Stimulated activated CD8-positive, alpha-beta memory T cell treated with anti-CD3 and anti-CD28 coated beads, Interleukin-12 subunit alpha, Interleukin-12 subunit beta, amount 100 ng/mL, for 24 hours (primary cell): Measurements from ENCODE around the gene UBL7.

Source experiments
- DNase-seq: peaks from one replicate; pipeline ENCODE4 v3.0.0-alpha.2; 2020; ENCODE audit errors: extremely low read depth

UBL7 gene

GRCh38 chr15:74408385-74408784, 52.6 kb downstream of the UBL7 start:
- no peak for DNase-seq

DNA sequence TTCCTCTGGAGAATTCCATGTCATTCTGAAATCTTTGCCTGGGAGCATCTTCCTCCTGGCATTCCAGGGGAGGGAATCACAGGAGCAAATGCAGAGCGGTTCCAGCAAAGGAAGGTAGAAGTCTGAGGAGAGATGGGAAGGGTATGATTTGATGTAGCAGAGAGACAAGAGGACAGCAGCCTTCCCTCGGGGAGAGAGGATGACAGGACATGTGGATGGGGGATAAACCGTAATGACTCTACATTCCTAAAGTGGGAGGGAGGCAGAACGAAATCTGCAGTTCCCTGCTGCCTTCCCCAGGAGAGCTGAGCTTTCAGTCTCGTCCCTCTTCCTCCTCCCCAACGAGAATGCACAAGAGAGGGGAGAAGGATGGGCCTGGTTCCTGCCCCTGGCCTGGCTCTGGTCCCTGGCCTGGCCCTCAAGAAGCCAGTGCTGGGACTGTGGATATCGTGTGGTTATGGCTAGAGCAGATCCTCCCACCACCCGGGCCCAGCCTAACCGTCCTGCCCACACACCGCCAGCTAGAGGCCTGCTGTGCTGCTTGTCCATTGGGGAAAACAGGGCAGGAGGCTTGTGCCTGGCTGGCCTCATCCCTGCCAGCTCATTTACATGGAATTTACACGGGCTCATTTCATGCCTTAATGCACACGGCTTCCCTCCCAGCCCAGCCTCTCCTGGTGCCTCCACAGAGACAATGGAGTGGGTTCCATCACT, 53.8 kb downstream of the UBL7 start:
- DNase-seq: no peak

GRCh38 chr15:74406517-74406916, 54.4 kb downstream of the UBL7 start:
- no peak for DNase-seq

- DNase-seq: no peak
These were observed 55.1 kb downstream of the UBL7 start for GRCh38 chr15:74405823-74406222.

- no peak for DNase-seq
These were observed 56.9 kb downstream of the UBL7 start for GRCh38 chr15:74403991-74404563.

- DNase-seq: no peak
These were observed 57.4 kb downstream of the UBL7 start for GRCh38 chr15:74403588-74403919.

GRCh38 chr15:74402873-74403587, 57.9 kb downstream of the UBL7 start:
- DNase-seq: peak; percentile 76

DNA sequence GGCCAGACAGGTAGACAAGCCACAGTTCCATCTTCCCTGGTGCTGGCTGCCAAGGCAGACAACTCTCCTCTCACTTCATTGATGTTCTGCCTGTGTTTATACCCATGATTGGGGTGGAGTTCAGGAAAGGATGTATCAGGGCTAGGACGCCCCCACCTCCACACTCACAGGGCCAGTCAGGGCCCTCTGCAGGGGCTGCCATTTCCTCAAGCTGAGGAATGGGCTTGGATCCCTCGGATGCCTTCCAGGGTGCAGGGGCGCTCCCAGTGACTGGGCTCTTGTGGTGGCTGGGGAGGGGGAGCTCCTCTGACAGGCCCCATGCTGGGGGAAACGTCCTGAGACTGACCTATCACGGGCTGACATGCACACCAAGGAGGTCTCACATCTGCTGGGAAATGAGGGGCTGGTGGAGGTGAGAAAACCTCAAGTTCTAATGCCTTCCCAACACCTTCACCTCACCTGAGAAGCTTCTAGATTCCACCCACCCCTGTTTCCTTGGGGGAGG, 58.6 kb downstream of the UBL7 start:
- DNase-seq: no peak

DNA sequence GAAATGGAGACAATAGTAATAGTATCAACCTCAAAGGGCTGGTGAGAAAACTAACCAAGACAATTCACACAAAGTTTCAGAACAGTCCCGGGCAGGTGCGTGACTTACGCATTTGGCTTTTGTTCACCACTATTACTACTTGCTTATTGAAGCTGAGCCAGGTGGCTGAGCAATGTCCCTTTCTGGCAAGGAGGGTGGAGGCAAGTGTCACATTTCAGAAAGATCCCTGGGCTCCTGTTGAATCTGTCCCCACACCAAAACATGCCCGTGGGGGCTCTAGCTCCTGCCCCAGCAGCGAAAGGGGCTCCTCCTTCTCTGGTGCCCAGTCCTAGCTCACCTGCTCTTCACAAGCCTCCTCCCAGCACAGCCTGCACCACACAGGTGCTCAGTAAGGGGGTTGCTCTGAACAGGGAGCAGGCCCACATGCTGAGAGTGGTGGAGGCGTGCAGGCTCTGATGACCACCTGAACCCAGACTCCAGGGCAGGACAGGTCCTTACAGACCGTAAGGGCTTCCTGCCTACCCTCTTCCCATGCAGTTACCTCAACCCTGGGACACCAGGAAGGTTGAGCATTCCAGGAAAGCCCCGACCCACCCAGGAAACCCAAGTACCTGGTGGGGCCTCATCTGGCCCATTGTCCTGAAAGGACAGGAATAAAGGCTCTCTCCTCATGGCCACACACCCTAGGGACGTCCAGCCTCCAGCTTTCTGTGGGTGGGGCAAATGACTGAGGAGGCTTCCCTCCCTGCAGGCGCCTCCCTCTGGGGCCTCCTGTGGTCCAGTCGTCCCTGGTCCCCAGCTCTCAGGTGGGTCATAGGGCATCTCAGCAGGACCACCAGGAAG, 59.8 kb downstream of the UBL7 start:
- no peak for DNase-seq

- DNase-seq: no peak
These were observed 60.6 kb downstream of the UBL7 start for GRCh38 chr15:74400313-74400860.

- no peak for DNase-seq
These were observed 61.2 kb downstream of the UBL7 start for GRCh38 chr15:74399511-74400312.

DNA sequence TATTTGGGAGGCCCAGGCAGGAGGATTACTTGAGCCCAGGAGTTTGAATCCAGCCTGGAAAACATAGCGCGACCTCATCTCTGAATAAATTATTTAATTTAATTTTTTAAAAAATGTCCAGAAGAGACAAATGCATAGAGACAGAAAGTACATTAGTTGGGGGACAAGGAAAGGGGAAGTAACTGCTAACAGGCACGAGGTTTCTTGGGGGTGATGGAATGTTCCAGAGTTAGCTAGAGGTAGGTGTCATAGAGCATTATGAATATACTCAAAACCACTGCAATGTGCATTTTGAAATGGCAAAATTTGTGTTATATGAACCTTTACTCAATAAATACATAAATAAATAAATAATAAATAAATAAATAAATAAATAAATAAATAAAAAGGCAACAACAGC, 61.9 kb downstream of the UBL7 start:
- no peak for DNase-seq

DNA sequence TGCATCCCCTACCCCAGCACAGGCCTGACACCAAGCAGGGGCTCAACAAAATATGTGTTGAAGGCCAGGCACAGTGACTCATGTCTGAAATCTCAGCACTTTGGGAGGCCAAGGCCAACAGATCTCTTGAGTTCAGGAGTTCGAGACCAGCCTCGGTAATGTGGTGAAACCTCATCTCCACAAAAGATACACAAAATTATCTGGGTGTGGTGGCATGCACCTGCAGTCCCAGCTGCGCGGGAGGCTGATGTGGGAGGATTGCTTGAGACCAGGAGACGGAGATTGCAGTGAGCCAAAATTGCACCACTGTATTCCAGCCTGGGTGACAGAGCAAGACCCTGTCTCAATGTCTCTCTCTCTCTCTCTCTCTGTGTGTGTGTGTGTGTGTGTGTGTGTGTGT, 62.8 kb downstream of the UBL7 start:
- DNase-seq: no peak

DNA sequence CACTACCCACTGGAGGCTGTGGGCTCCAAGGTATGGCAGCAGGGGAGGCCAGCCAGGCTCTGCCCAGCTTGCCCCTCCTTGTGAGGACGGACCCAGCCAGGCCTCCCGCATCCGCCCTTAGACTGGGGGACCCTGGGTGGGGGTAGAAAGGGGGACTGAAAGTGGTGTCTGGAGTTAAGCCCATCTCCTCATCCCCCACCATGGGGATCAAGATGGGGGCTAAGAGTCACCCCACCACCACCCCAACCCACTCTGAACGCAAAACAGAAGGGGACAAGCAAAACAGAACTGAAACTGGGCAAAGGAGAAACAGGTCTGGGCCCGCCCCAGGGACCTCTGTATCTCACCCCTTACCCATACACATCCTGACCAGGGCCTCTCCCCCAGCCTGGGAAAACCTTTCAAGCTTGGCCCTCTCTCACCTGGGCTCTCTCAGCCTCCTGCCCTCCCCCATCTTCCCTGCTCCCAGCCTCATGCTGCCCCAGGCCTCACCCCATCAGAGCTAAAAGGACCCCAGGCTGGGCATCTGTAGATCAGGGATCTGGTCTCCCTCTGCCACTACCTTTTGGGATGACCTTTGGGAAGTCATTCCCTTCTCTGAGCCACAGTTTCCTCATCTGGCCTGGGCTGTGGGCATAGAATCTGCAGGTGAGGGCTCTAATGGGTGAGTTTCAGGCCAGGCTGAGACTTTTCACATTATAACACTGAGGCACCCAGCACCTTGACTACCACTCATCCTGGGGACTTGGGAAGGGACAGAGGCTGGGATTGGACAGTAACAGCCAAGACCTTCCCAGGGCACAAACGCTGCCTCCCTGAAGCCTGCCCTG, 63.5 kb downstream of the UBL7 start:
- no peak for DNase-seq

DNA sequence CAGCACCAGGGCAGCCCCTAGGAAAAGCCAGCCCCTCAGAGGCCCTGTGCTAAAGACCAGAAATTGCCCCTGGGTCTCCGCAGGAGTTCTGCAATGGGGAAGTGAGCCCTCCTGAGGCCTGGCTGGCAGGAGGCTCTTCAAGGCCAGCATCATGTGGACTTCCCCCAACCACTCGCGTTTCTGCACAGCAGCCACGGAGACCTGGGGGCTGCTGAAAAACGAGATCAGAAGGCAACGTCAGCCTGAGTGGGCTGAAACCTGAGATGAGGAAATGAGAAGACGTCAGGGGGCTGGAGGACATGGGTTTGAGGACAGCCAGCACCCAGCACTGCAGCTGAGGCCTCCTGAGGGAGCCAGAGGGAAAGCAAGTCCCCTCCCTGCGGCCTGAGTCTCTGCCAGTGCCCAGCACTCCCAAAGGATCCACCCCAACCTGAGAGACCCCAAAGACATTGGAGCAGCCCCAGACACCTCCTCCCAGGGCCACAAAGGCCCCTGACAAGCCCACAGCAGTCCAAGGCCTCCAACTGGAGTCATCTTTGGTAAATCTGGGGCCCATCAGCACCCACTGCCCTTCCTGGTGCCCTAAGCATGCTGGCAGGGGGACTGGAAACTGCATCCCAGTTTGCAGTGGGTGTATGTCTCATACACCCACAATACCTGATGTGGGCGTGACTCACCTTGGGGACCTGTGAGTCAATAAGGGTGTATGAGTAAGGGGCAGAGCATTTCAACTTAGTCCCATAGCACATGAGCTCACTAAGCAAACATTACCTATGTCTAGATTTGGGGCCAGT, 64.3 kb downstream of the UBL7 start:
- no peak for DNase-seq

- no peak for DNase-seq
These were observed 64.9 kb downstream of the UBL7 start for GRCh38 chr15:74396146-74396438.
